HEK293T (cell line): Measurements from ENCODE around the gene MED4.

Experiments
- ELF4 ChIP-seq: fragments of 450-650 bp; IDR thresholded peaks from 2 replicates; pipeline ENCODE4 v1.6.1; 2017; ENCODE audit warnings: antibody characterized with exemption
- FOXM1 ChIP-seq: fragments of 450-650 bp; IDR thresholded peaks from 2 replicates; pipeline ENCODE4 v1.6.1; 2017; ENCODE audit warnings: mild to moderate bottlenecking, borderline replicate concordance
- SP1 ChIP-seq: fragments of 450-650 bp; IDR thresholded peaks from 2 replicates; pipeline ENCODE4 v1.6.1; 2017
- ZNF384 ChIP-seq: fragments of 450-650 bp; IDR thresholded peaks from 2 replicates; pipeline ENCODE4 v1.6.1; 2016

- TF ChIP-seq SP1 (no peak), ZNF384 (no peak), FOXM1 (no peak), ELF4 (no peak)
Measured at GRCh38 chr13:48120241-48120640, 25.3 kb upstream of the MED4 start.
